BE2C (cell line): ENCODE results near the gene TMEM184C.
A peak's percentile ranks its signal among the peaks of the same experiment; 100 is the strongest.

Experiments
- DNase-seq: peaks from one replicate; pipeline ENCODE4 v3.0.0-alpha.2; 2020
- H3K27me3 ChIP-seq: fragments of 250-450 bp; sonication (Bioruptor Pico); 2 replicates; pipeline ENCODE4 v1.5.1; 2020; ENCODE audit warnings: mild to moderate bottlenecking
- H3K36me3 ChIP-seq: fragments of 250-450 bp; sonication (Bioruptor Pico); 2 replicates; pipeline ENCODE4 v1.5.1; 2020; ENCODE audit warnings: mild to moderate bottlenecking
- H3K4me1 ChIP-seq: fragments of 250-450 bp; sonication (Bioruptor Pico); 2 replicates; pipeline ENCODE4 v1.5.1; 2020
- H3K4me3 ChIP-seq: 2 replicates; pipeline ENCODE4 v1.5.1; 2011; ENCODE audit warnings: low read depth, low read length
- H3K9me3 ChIP-seq: fragments of 250-450 bp; sonication (Bioruptor Pico); 2 replicates; pipeline ENCODE4 v1.5.1; 2020
- CTCF ChIP-seq: IDR thresholded peaks from 2 replicates; pipeline ENCODE4 v1.5.1; 2012; ENCODE audit warnings: mild to moderate bottlenecking, low read depth, low read length

TMEM184C gene

GRCh38 chr4:147607471-147607870, 9.7 kb upstream of the TMEM184C start:
- no peak for TF ChIP-seq CTCF
- no peak overlapping the region for H3K4me3 ChIP-seq
- H3K9me3 ChIP-seq, result no peaks in the 10 kb centered on the region
- H3K27me3 ChIP-seq, result no peaks in the 10 kb centered on the region
- DNase-seq, result no peak
- no peaks in the 10 kb centered on the region; the same call in 1 of the 2 replicates for H3K4me1 ChIP-seq
- no peaks in the 10 kb centered on the region for H3K36me3 ChIP-seq

GRCh38 chr4:147610686-147611085, 6.5 kb upstream of the TMEM184C start:
- no peaks in the 10 kb centered on the region for H3K27me3 ChIP-seq
- TF ChIP-seq CTCF, result no peak

GRCh38 chr4:147616849-147617172, 386 bp upstream of the TMEM184C start:
- H3K36me3 ChIP-seq, result peaks cover 7% of the 10 kb centered on the region; the same call in 1 of the 2 replicates
- no peak for DNase-seq
- no peaks in the 10 kb centered on the region for H3K9me3 ChIP-seq
- H3K4me3 ChIP-seq, result peak overlapping the region; percentile 81
- no peaks in the 10 kb centered on the region for H3K27me3 ChIP-seq
- no peaks in the 10 kb centered on the region for H3K4me1 ChIP-seq
- TF ChIP-seq CTCF, result no peak

More at GRCh38 chr4:147610686-147611085, 6.5 kb upstream of the TMEM184C start:
- no peak for DNase-seq
- Histone ChIP-seq H3K9me3 (no peaks in the 10 kb centered on the region), H3K36me3 (no peaks in the 10 kb centered on the region), H3K4me3 (no peak overlapping the region), H3K4me1 (no peaks in the 10 kb centered on the region; the same call in 1 of the 2 replicates)

- DNase-seq, result no peak
- no peak for TF ChIP-seq CTCF
- Histone ChIP-seq H3K36me3 (peaks cover 7% of the 10 kb centered on the region; the same call in 1 of the 2 replicates), H3K9me3 (no peaks in the 10 kb centered on the region), H3K27me3 (no peaks in the 10 kb centered on the region), H3K4me3 (peak overlapping the region; percentile 81), H3K4me1 (no peaks in the 10 kb centered on the region)
These were observed 869 bp downstream of the TMEM184C start for GRCh38 chr4:147617841-147618691.

GRCh38 chr4:147620315-147620714, 3.1 kb downstream of the TMEM184C start:
- Histone ChIP-seq H3K36me3 (peaks cover 21% of the 10 kb centered on the region), H3K4me1 (no peaks in the 10 kb centered on the region), H3K4me3 (no peak overlapping the region), H3K9me3 (no peaks in the 10 kb centered on the region), H3K27me3 (no peaks in the 10 kb centered on the region)
- DNase-seq, result no peak
- TF ChIP-seq CTCF, result no peak

- TF ChIP-seq CTCF, result no peak
- Histone ChIP-seq H3K36me3 (peaks cover 43% of the 10 kb centered on the region), H3K27me3 (no peaks in the 10 kb centered on the region), H3K4me3 (no peak overlapping the region), H3K9me3 (no peaks in the 10 kb centered on the region), H3K4me1 (no peaks in the 10 kb centered on the region)
- DNase-seq, result no peak
These were observed 8.5 kb downstream of the TMEM184C start for GRCh38 chr4:147625733-147626132.
